MM.1S (cell line): ENCODE measurements around the gene MAPK4.

Experiments
- CTCF ChIP-seq: fragments of 300-600 bp; sonication (generic); IDR thresholded peaks from 2 replicates; pipeline ENCODE4 v1.5.1; 2016; ENCODE audit warnings: antibody characterized with exemption, low read length, mixed read lengths
- EZH2 ChIP-seq: fragments of 300-600 bp; sonication (generic); optimal IDR thresholded peaks from 2 replicates; pipeline ENCODE3; 2017; ENCODE audit warnings: low read depth, mild to moderate bottlenecking, antibody characterized with exemption, low read length, mixed read lengths
- EZH2phosphoT487 ChIP-seq: fragments of 300-600 bp; sonication (generic); IDR thresholded peaks from 2 replicates; pipeline ENCODE4 v1.6.1; 2018; ENCODE audit warnings: antibody characterized with exemption, low read length

- TF ChIP-seq CTCF (no peak), EZH2phosphoT487 (no peak), EZH2 (no peak)
Observed at GRCh38 chr18:50724751-50725151, 164.9 kb downstream of the MAPK4 start.
